Heart left ventricle (tissue), 16 donors: ENCODE results near the gene NEDD4L. TPM values are rescaled to one million over a fixed set of nuclear protein-coding genes. Genes with fewer than 3 reads are reported as not detected.
A peak's percentile ranks its signal among the peaks of the same experiment; 100 is the strongest.

ENCODE experiments used
- ATAC-seq, 4 donors: fragments of 200-7000 bp; cut with Tn5 transposase; one replicate each; pipeline ENCODE4 v1.9.1; 2020 to 2022; ENCODE audit warnings: moderate library complexity in 4 of 4, mild to moderate bottlenecking in 3 of 4, moderate number of reproducible peaks in 1 of 4
- DNase-seq, 5 donors: peaks; one replicate each; pipeline ENCODE4 v3.0.0-alpha.2; 2020
- H3K27ac ChIP-seq, 12 donors: fragments of 200-600 bp; sonication (generic) in 4 of 12; one replicate each; pipeline versions ENCODE4 v1.5.0 to v1.8.0; 2016 to 2022; ENCODE audit warnings: mild to moderate bottlenecking in 2 of 12
- H3K27me3 ChIP-seq, 9 donors: fragments of 200-600 bp; sonication (generic) in 2 of 9; one replicate each; pipeline versions ENCODE4 v1.5.1 to v1.8.0; 2016 to 2022; ENCODE audit warnings: mild to moderate bottlenecking in 3 of 9
- H3K36me3 ChIP-seq, 9 donors: fragments of 200-600 bp; sonication (generic) in 2 of 9; one replicate each; pipeline versions ENCODE4 v1.5.0 to v1.8.0; 2018 to 2022; ENCODE audit warnings: mild to moderate bottlenecking in 2 of 9
- H3K4me1 ChIP-seq, 12 donors: fragments of 200-600 bp; sonication (generic) in 4 of 12; one replicate each; pipeline versions ENCODE4 v1.5.0 to v1.8.0; 2016 to 2022; ENCODE audit warnings: mild to moderate bottlenecking in 3 of 12
- H3K4me3 ChIP-seq, 12 donors: fragments of 200-600 bp; sonication (generic) in 4 of 12; one replicate each; pipeline versions ENCODE4 v1.5.0 to v1.8.0; 2017 to 2022; ENCODE audit warnings: mild to moderate bottlenecking in 9 of 12, moderate library complexity in 4 of 12
- H3K9me3 ChIP-seq, 12 donors: fragments of 200-600 bp; sonication (generic) in 4 of 12; one replicate each; pipeline versions ENCODE4 v1.5.0 to v1.8.0; 2016 to 2022; ENCODE audit warnings: mild to moderate bottlenecking in 1 of 12
- POLR2A ChIP-seq, 2 donors: fragments of 450-650 bp; IDR thresholded peaks; one replicate each; pipeline ENCODE4 v1.6.1; 2017; ENCODE audit warnings: antibody characterized with exemption in 2 of 2, mild to moderate bottlenecking in 2 of 2, moderate library complexity in 2 of 2
- WGBS, 4 donors: extraction: QIAGEN DNeasy Blood & Tissue Kit in 2 of 4; methylation state at CpG; one replicate each; pipeline versions ENCODE4 v1.1.5 to v1.1.7; 2013 to 2018; 5-methylcytosine and 5-hydroxymethylcytosine counted together
- intact Hi-C, 10 donors: fragments of 100-400 bp; cut with DNase I; formaldehyde crosslinking; loops; one replicate each; pipeline versions ENCODE4 v1.11.1 to v1.14.2; 2022
- polyA plus RNA-seq, 2 donors: library from polyadenylated mRNA; stranded (reverse); fragments of 200-250 nt; gene quantifications; one replicate each; pipeline ENCODE4 v1.2.3, GENCODE V29; 2013
- total RNA-seq, 9 donors: library from RNA; depleted of rRNA in 2 of 9; stranded (reverse); fragments of >200 nt in 2 of 9; fragmentation: NEBNext Ultra II Directional in 3 of 9; extraction: Animal tissue kit (Norgen Biotek cat#: 25700) in 3 of 9; gene quantifications; one replicate each; pipeline versions ENCODE4 v1.1.0 to v1.2.4, GENCODE V29; 2016 to 2023
- TF ChIP-seq, protein P1 (sequence below), 12 donors: fragments of 200-600 bp; sonication (generic) in 4 of 12; IDR thresholded peaks; one replicate each; pipeline versions ENCODE4 v1.5.0 to v1.8.0; 2018 to 2022; ENCODE audit warnings: antibody characterized with exemption in 12 of 12, mild to moderate bottlenecking in 5 of 12
- donor health status: ischemic (EF 13 %, LVEDD 7.1; RV severe dilation, severe dysfunction).
- donor health status: healthy with polysubstance abuse.
- donor health status: DM: no; HTN: yes; CAD: no.
- donor health status: DM: no; HTN: no; CAD: no.
- donor health status: ischemic (EF 25% LVEDD 6.9; RV normal size, moderate dysfunction).
- donor health status: ischemic (EF 25% LVEDD 5.7; RV mildly dilated, moderate dysfunction).
- donor health status: healthy.
- donor health status: DM: yes; HTN: yes; CAD: no.
- donor health status: ischemic (EF 35%, LVEDD 5.7; RV mildly dilated, moderate dysfunction).
- donor health status: nonischemic (EF 11% LVEDD 7.7; RV severe dilation, severe dysfunction).
- donor health status: DM: yes; HTN: yes; CAD: no.
- donor health status: PGD.
- donor health status: ischemic (EF 29% LVEDD 5.4; RV normal size, mild dysfunction).
- donor health status: nonischemic (EF 23%, LVEDD 6.1; RV moderate dilation, normal function).

NEDD4L gene
- total and polyA plus RNA-seq, 11 donors: 14.7 to 64.1 (median 51.7) TPM

DNA sequence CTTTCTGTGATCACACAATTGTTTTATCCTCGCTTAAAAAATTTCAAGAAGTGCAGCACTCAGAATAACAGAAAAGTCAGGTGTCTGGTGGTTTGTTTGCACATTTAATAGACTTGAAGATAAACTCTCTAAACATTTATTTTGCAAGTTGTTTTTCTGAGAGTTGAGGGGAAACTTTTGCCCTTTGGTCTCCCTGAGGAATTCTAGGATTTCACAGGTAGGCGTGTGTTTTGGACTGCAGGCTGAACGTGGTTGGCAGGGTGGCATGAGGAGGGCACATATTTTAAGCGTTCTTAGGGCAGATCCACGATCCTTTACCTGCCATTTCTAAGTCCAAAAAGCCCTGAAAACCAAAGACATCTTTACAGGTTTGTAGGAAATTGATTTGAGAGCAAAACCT, 188.6 kb downstream of the NEDD4L start:
- intact Hi-C loops: loop anchor here in 7 of 10 donors (5.0 kb wide), 4 partner anchors 35 to 90 kb away; no protein-coding TSS in a partner anchor
- H3K9me3 ChIP-seq: peaks cover 0 to 4% (median 0%) of the 10 kb centered on the region in 12 donors
- WGBS, 4 donors: 90 to 93% (median 90%) methylated on average over 5 of the region's 5 CpGs
- TF ChIP-seq POLR2A (IDR thresholded peaks at IDR 0.05): no peak
- TF ChIP-seq, protein P1, sequence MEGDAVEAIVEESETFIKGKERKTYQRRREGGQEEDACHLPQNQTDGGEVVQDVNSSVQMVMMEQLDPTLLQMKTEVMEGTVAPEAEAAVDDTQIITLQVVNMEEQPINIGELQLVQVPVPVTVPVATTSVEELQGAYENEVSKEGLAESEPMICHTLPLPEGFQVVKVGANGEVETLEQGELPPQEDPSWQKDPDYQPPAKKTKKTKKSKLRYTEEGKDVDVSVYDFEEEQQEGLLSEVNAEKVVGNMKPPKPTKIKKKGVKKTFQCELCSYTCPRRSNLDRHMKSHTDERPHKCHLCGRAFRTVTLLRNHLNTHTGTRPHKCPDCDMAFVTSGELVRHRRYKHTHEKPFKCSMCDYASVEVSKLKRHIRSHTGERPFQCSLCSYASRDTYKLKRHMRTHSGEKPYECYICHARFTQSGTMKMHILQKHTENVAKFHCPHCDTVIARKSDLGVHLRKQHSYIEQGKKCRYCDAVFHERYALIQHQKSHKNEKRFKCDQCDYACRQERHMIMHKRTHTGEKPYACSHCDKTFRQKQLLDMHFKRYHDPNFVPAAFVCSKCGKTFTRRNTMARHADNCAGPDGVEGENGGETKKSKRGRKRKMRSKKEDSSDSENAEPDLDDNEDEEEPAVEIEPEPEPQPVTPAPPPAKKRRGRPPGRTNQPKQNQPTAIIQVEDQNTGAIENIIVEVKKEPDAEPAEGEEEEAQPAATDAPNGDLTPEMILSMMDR (IDR thresholded peaks at IDR 0.05): no peak
- H3K4me1 ChIP-seq: peaks cover 0 to 4% (median 0%) of the 10 kb centered on the region in 12 donors
- no peaks in the 10 kb centered on the region for H3K27me3 ChIP-seq
- ATAC-seq (no peak), DNase-seq (no peak)
- H3K4me3 ChIP-seq: no peak overlapping the region
- no peaks in the 10 kb centered on the region for H3K36me3 ChIP-seq
- no peak overlapping the region for H3K27ac ChIP-seq

DNA sequence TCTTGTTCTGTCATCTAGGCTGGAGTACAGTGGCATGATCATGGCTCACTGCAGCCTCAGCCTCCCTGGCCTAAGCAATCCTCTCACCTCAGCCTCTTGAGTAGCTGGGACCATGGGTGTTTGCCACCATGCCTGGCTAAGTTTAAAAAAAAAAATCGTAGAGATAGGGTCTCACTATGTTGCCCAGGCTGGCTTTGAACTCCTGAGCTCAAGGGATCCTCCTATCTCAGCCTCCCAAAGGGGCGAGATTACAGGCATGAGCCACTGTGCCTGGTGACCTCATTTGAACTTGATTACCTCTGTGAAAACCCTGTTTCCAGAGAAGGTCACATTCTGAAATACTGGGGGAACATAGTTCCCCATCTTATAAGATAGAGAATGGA, 190.3 kb downstream of the NEDD4L start:
- intact Hi-C loops: loop anchor here in 7 of 10 donors (5.0 kb wide), 4 partner anchors 37 to 92 kb away; no protein-coding TSS in a partner anchor
- DNase-seq: no peak

DNA sequence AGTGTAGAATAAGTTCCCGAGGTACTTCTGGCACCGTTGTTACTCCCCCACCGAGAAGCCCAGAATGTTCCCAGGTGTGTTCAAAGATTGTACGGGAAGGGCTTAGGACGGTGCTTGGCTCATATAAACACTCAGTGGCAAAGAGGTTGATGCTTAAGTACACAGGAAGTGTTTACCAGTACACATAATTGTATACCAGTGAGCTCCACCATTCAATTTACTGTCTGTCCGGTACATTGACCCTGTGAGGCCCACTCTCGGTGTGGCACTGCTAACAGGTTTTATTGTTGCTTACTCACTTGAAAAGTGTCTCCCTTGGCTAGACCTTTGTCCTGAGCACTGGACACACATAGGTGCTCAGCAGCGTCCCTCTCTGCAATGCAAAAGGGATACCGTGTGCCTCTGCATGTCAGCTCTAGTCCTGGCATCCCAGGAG, 191.0 kb downstream of the NEDD4L start:
- Histone ChIP-seq H3K36me3 (no peaks in the 10 kb centered on the region), H3K4me3 (no peak overlapping the region), H3K27ac (no peak overlapping the region), H3K4me1 (peaks cover 0 to 4% (median 0%) of the 10 kb centered on the region in 12 donors), H3K27me3 (no peaks in the 10 kb centered on the region), H3K9me3 (peaks cover 0 to 4% (median 0%) of the 10 kb centered on the region in 12 donors)
- TF ChIP-seq, protein P1 (IDR thresholded peaks at IDR 0.05): no peak
- TF ChIP-seq POLR2A (IDR thresholded peaks at IDR 0.05): no peak
- DNase-seq (no peak), ATAC-seq (no peak)
- intact Hi-C loops: no loop called here
- WGBS, 4 donors: 72 to 94% (median 86%) methylated on average over 9 of the region's 9 CpGs

More for the DNA sequence above, 190.3 kb downstream of the NEDD4L start:
- H3K27ac ChIP-seq: peak overlapping the region in 1 of 12 donors; percentile 45
- H3K36me3 ChIP-seq: no peaks in the 10 kb centered on the region
- ATAC-seq: no peak
- H3K9me3 ChIP-seq: peaks cover 0 to 4% (median 0%) of the 10 kb centered on the region in 12 donors
- no peak for TF ChIP-seq POLR2A (IDR thresholded peaks at IDR 0.05)
- TF ChIP-seq, protein P1 (IDR thresholded peaks at IDR 0.05): no peak
- peaks cover 0 to 4% (median 0%) of the 10 kb centered on the region in 12 donors for H3K4me1 ChIP-seq
- no peak overlapping the region for H3K4me3 ChIP-seq
- H3K27me3 ChIP-seq: no peaks in the 10 kb centered on the region
- WGBS, 4 donors: 90 to 96% (median 95%) methylated on average over 2 of the region's 2 CpGs

DNA sequence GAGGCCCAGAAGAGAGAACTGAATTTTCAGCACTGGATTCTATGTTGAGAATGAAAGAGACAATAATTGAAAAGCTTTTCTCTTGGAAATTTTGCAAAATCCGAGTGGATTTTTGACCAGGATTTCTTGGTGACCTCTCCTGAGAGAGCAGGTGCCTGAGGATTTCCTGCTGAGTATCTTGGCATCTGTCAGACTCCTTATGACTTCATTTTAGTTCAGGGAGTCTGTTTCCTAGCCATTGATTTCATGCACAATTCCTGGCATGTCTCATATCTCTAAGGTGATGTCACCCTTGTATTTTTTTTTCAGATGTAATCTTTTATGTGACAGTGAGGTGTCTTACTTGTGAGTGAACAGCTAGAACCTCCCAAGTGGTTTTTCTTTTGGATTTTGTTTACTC, 195.9 kb downstream of the NEDD4L start:
- Histone ChIP-seq H3K4me1 (peaks cover 0 to 16% (median 8%) of the 10 kb centered on the region in 12 donors), H3K36me3 (no peaks in the 10 kb centered on the region), H3K27ac (peak overlapping the region in 2 of 12 donors; percentile 6 to 39), H3K27me3 (no peaks in the 10 kb centered on the region), H3K9me3 (peaks cover 0 to 3% (median 0%) of the 10 kb centered on the region in 12 donors), H3K4me3 (no peak overlapping the region)
- TF ChIP-seq POLR2A (IDR thresholded peaks at IDR 0.05): no peak
- TF ChIP-seq, protein P1 (IDR thresholded peaks at IDR 0.05): no peak
- intact Hi-C loops: loop anchor here in 1 of 10 donors (10.0 kb wide), 1 partner anchor 45 kb away; no protein-coding TSS in a partner anchor
- ATAC-seq: peak in 3 of 4 donors; percentile 18 to 84 (median 36)
- 46 to 74% (median 63%) methylated on average over 1 of the region's 1 CpG for WGBS, 4 donors
- DNase-seq: no peak
